Central memory CD4-positive, alpha-beta T cell (primary cell): ENCODE results near the gene CWC25.

Experiments used
- DNase-seq: peaks from one replicate; pipeline ENCODE4 v3.0.0; 2022

The CWC25 gene

GRCh38 chr17:38783227-38783626 lies 41.9 kb downstream of the CWC25 start:
- DNase-seq = no peak

- DNase-seq = no peak
These were observed 45.0 kb downstream of the CWC25 start for GRCh38 chr17:38779965-38780752.

- DNase-seq = no peak
These were observed 47.4 kb downstream of the CWC25 start for GRCh38 chr17:38777641-38778250.

- no peak for DNase-seq
These were observed 51.9 kb downstream of the CWC25 start for GRCh38 chr17:38773258-38773657.

- DNase-seq = no peak
These were observed 56.7 kb downstream of the CWC25 start for GRCh38 chr17:38768417-38768816.

- no peak for DNase-seq
These were observed 58.8 kb downstream of the CWC25 start for GRCh38 chr17:38766341-38766740.

- no peak for DNase-seq
These were observed 62.9 kb downstream of the CWC25 start for GRCh38 chr17:38762231-38762630.

- no peak for DNase-seq
These were observed 63.5 kb downstream of the CWC25 start for GRCh38 chr17:38761612-38762011.

- no peak for DNase-seq
These were observed 72.0 kb downstream of the CWC25 start for GRCh38 chr17:38753071-38753506.

GRCh38 chr17:38752308-38753070 lies 72.6 kb downstream of the CWC25 start, which contains the start of gene PSMB3:
Gene PSMB3, plus strand, starts transcription at chr17:38752741. Its CDS starts 86 bp downstream, at chr17:38752827.
- DNase-seq = peak; percentile 98

- peak; percentile 82 for DNase-seq
These were observed 73.3 kb downstream of the CWC25 start for GRCh38 chr17:38751808-38752307.

- DNase-seq = no peak
These were observed 73.8 kb downstream of the CWC25 start for GRCh38 chr17:38751144-38751807.
